Stimulated activated CD8-positive, alpha-beta memory T cell treated with anti-CD3 and anti-CD28 coated beads, Interleukin-7, amount 100 ng/mL, for 48 hours (primary cell): ENCODE data around the gene PGAP3.
A peak's percentile ranks its signal among the peaks of the same experiment; 100 is the strongest.

Experiments used
- DNase-seq, 2 donors: peaks; one replicate each; pipeline ENCODE4 v3.0.0-alpha.2; 2020; ENCODE audit warnings: low read depth in 1 of 2; ENCODE audit errors: extremely low read depth in 1 of 2

PGAP3 gene

GRCh38 chr17:39697961-39698360 lies 10.1 kb upstream of the PGAP3 start:
- no peak for DNase-seq

- DNase-seq: no peak
These were observed 8.9 kb upstream of the PGAP3 start for GRCh38 chr17:39696731-39697130.

- no peak for DNase-seq
These were observed 7.2 kb upstream of the PGAP3 start for GRCh38 chr17:39695089-39695474.

DNA sequence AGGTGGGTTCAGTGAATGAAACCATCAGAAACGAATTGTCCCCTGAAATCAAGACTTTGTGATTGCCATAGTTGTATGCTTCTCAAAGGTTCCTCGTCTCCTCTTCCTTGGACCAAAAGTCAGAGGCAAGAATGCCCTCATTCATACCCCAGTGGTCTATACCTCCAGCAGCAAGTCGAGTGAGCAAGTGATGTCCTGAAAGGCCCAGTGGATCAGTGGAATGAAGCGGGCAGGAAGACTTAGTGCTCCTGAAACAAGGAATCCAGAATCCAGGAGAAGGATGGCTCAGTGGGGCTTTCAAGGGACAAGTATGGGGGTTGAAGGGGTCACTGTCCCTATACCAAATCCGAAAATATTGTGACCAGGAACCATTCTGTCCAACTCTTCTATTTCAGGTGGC lies 6.7 kb upstream of the PGAP3 start:
- no peak for DNase-seq

DNA sequence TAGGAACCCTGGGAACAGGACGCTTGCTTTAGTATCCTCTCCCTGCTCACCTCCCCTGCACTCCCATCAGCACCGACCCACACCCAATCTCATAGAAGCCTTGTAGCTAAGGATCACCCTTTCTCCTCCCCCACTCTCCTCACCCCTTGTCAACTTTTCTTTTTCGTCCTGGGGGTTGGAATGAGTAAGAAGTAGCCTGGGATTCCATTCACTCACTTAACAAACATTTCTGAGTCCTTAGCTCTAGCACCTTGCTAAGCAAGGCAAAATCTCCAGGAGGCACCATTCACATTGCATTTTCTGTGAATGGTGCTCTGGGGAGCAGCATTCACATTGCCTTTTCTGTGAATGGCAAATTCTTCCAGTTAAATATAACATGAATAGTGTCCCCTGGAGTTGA lies 1.1 kb upstream of the PGAP3 start:
- DNase-seq: no peak

GRCh38 chr17:39688475-39688835 lies 598 bp upstream of the PGAP3 start:
- no peak for DNase-seq

GRCh38 chr17:39687101-39687545 lies 734 bp downstream of the PGAP3 start:
- no peak for DNase-seq

DNA sequence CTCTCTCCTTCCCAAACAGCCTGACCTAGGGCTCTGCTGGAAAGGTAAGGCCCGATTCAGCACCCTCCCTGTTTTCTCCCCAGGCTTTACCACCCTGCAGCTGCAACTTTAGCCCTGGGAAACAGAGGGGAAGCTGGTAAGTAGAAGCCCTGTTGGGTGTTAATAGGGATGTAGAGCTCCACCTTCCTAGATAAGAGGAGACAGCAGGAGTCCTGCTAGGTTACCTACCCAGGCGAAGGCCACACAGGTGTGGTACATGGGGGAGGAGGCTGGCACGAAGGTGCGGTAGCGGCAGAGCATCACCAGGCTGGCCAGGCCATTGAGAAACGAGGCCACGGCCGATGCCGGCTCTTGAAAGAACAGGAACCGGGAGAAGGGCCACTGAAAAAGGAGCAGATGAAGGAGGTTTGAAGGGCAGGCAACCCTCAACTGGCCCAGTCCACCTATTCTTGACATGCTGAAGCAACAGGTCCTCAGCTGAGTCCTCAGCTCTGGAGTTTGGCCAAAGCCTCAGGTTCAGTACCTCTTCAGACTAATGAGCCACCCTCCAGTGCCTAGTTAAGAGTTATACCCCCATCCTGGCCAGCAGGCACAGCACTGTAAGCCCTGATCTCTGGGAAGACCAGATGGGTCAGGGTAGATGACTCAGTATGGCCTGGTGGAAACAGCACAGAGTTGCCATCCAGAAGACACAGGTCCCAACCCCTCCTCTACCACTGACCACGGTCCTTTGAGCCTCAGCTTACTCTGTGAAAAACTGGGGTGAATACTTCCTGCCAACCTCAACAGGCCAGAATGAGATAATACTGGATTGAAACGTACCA lies 3.3 kb downstream of the PGAP3 start:
- no peak for DNase-seq

DNA sequence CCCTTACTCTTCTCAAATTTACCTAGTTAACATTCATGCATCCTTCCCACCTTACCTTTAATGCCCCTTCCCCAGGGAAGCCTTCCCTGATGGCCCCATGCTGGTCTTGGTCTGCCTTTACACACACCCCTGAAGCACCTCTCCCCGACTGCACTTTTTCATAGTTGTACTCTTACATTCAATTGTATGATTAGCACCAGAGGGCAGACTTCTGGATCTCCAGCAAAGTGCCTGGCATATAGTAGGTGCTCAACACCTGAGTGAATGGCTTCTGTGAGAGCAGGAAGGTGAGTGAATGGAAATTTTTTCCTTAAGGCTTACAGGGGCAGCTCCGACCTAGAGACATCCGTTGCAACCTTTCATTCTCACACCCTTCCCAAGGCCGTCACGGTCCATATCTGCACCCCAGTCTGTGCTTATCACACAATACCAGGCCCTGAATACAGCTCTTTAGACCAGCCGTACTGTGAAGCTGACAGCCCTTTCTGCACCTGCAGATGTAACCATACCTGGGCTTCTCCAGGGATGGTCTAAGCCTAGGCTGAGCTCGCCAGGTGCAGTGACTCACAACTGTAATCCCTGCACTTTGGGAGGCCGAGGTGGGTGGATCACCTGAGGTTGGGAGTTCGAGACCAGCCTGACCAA lies 4.4 kb downstream of the PGAP3 start:
- DNase-seq: no peak

DNA sequence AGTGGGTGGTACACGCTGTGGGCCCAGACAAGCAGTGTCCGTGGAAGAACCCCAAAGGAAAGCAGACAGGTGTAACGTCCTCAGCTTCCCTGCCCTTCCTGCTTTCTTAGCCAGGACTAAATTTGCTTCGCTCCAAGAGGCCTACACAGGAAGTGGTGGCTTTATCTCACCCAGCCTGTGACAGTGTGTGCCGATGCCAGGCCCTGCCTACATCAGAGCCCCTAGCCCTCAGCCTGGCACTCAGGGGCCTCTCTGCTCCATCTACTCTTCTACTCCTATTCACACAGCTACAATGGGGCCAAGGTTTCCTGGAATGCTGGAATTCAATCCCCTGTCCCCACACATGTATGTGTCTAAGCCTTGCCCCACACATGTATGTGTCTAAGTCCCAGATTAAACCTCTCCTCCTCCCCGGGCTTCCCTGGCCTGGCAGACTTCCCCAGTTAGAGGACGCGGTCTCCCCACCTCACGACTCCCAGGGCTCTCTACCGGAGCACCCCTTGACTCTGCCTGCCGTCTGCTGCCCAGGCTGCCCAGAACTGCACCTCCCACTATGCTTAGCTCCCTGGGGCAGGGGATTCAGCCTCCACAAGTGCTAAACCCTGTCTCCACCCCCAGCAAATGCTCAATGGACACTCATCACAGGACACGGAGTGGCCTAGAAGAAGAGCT lies 8.2 kb downstream of the PGAP3 start:
- no peak for DNase-seq

- DNase-seq: no peak
These were observed 9.3 kb downstream of the PGAP3 start for GRCh38 chr17:39678340-39679116.

- DNase-seq: no peak
These were observed 10.1 kb downstream of the PGAP3 start for GRCh38 chr17:39677542-39678339.

DNA sequence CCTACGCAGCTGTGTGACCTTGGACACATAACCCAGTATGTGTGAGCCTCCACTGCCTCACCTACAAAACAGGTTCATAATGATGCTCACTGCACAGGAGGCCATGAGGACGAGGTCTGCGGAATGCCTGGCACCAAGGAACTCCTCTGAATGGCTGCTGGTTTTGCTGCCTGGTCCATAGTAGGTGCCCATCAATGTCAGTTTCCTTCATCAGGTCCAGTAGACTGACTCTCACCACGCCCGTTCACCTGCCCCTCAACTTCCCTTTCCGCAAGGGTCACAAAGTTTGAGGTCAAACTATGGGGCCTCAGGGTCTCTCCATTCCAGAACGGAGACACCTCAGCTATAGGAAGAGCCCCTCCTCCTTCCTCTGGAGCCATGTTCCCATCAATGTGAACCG lies 10.8 kb downstream of the PGAP3 start:
- no peak for DNase-seq

GRCh38 chr17:39676198-39676819 lies 11.5 kb downstream of the PGAP3 start:
- peak in 1 of 2 donors; percentile 29 for DNase-seq

DNA sequence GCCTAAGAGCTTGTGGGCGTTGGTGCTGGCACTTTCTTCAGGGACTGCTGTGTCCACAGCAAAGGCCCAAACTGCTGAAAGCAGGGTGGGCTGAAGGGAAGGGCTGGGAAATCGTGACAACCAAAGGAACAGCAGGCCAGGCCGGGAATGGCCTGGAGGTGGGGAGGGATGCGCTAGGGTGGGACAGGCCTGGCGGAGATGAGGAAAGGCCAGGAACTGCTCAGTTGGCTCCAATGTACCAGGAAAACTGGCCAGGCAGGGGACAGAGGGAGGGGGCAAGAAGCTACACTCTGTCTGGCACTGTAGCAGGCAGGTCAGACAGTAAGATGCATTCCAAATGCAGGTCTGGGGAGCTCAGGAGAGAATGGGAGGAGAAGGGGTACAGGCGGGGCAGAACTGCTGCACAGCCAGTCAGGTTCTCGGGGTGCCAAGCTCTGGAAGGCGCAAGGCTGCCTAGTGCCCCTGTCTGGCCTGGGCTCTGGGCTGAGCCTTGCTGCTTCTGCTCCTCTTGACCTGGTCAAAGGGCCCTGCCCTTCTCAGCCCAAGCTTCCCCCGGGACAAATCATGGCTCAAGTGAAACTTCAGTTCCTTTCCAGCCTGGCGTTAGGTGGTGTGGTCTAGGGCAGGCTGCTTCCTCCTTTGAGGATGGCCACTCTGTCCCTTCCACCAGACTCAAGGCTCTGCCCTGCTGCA lies 12.3 kb downstream of the PGAP3 start:
- DNase-seq: no peak

GRCh38 chr17:39674702-39675389 lies 13.0 kb downstream of the PGAP3 start:
- no peak for DNase-seq

DNA sequence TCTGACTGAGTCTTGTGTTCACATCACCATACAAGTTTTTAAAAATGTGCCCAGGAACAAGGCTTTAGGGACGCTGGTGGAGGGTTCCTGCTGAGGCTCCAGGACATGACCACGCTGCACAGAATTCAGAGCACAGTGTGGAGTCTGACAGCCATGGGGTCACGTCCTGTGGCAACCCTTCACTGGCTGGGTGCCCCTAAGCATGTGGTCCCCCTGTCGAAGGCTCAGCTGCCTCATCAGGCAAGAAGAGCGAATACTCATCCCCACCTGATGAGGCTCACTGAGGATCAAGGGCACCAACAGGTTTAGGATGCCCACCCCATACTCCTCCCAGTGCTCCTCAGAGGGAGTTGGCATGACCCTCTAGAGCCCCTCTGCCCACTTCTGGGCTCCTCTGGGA lies 13.7 kb downstream of the PGAP3 start:
- DNase-seq: no peak

GRCh38 chr17:39673335-39674081 lies 14.3 kb downstream of the PGAP3 start:
- DNase-seq: no peak
